SK-N-SH (cell line): Measurements from ENCODE around the gene DPM2. TPM values are rescaled to one million over a fixed set of nuclear protein-coding genes. Genes with fewer than 3 reads are reported as not detected.

ENCODE experiments used
- CTCF ChIA-PET: fragments of 300-600, 350-600 bp; formaldehyde crosslinking; extraction: SDS; loops from one replicate; lab custom pipeline; 2021; lab: Yijun Ruan, JAX
- POLR2A ChIA-PET: fragments of 350-600 bp; sonication (Branson Sonifier 250); formaldehyde crosslinking; extraction: SDS; loops from one replicate; lab custom pipeline; 2020; ENCODE audit warnings: antibody characterized with exemption, inconsistent platforms; lab: Yijun Ruan, JAX
- DNase-seq: peaks from one replicate; pipeline ENCODE4 v3.0.0; 2012
- H2AFZ ChIP-seq: fragments of 200-600 bp; sonication (generic); 2 replicates; pipeline ENCODE4 v1.8.1; 2016; ENCODE audit warnings: antibody characterized with exemption, mild to moderate bottlenecking, low read depth
- H3F3A ChIP-seq: fragments of 200-600 bp; sonication (generic); replicated peaks from 2 replicates; pipeline ENCODE3; 2016; ENCODE audit warnings: antibody characterized with exemption, mild to moderate bottlenecking; ENCODE audit not compliant: insufficient read depth
- H3K27ac ChIP-seq, 2 experiments: fragments of 200-500 bp in 1 of 2; fragments of 200-600 bp in 1 of 2; sonication (Bioruptor generic) in 1 of 2; sonication (generic), shearing (Covaris generic) in 1 of 2; 2 replicates each; pipeline versions ENCODE4 v1.5.1 to v1.6.1; 2014 to 2016; ENCODE audit warnings: low read depth in 2 of 2, inconsistent platforms in 1 of 2, low read length in 1 of 2, mild to moderate bottlenecking in 1 of 2, mixed read lengths in 1 of 2
- H3K27me3 ChIP-seq: fragments of 200-600 bp; sonication (generic), shearing (Covaris generic); 2 replicates; pipeline ENCODE4 v1.6.1; 2016; ENCODE audit warnings: mixed run types; ENCODE audit not compliant: insufficient read depth
- H3K36me3 ChIP-seq, 2 experiments: fragments of 200-500 bp in 1 of 2; fragments of 200-600 bp in 1 of 2; sonication (Bioruptor generic) in 1 of 2; sonication (generic) in 1 of 2; replicated peaks in 1 of 2; 2 replicates each; pipeline versions ENCODE3 to v1.5.1; 2014 to 2016; ENCODE audit warnings: low read length in 1 of 2, mild to moderate bottlenecking in 1 of 2; ENCODE audit not compliant: insufficient read depth in 2 of 2, control insufficient read depth in 1 of 2
- H3K4me1 ChIP-seq, 2 experiments: fragments of 200-500 bp in 1 of 2; fragments of 200-600 bp in 1 of 2; sonication (Bioruptor generic) in 1 of 2; sonication (generic), shearing (Covaris generic) in 1 of 2; 2 replicates each; pipeline versions ENCODE4 v1.5.1 to v1.6.1; 2014 to 2016; ENCODE audit warnings: low read depth in 1 of 2, low read length in 1 of 2, mixed run types in 1 of 2; ENCODE audit not compliant: insufficient read depth in 2 of 2, control insufficient read depth in 1 of 2
- H3K4me2 ChIP-seq: fragments of 200-600 bp; sonication (generic), shearing (Covaris generic); 2 replicates; pipeline ENCODE4 v1.6.1; 2017; ENCODE audit warnings: mixed run types
- H3K4me3 ChIP-seq, 2 experiments: fragments of 200-500 bp in 1 of 2; fragments of 200-600 bp in 1 of 2; sonication (Bioruptor generic) in 1 of 2; sonication (generic), shearing (Covaris generic) in 1 of 2; 2 replicates each; pipeline versions ENCODE4 v1.5.1 to v1.8.1; 2014 to 2016; ENCODE audit warnings: low read depth in 2 of 2, inconsistent platforms in 1 of 2, low read length in 1 of 2, mild to moderate bottlenecking in 1 of 2, mixed read lengths in 1 of 2, moderate library complexity in 1 of 2
- H3K79me2 ChIP-seq: fragments of 200-600 bp; sonication (generic); 2 replicates; pipeline ENCODE4 v1.8.1; 2017; ENCODE audit warnings: mild to moderate bottlenecking; ENCODE audit not compliant: insufficient read depth
- H3K9ac ChIP-seq: fragments of 200-600 bp; sonication (generic); 2 replicates; pipeline ENCODE4 v1.6.1; 2017; ENCODE audit warnings: mixed run types
- H3K9me2 ChIP-seq: fragments of 200-600 bp; sonication (generic); 2 replicates; pipeline ENCODE4 v1.6.1; 2017; ENCODE audit warnings: mixed run types
- H3K9me3 ChIP-seq: fragments of 200-600 bp; sonication (generic); 2 replicates; pipeline ENCODE4 v1.6.1; 2017; ENCODE audit warnings: mixed run types, mild to moderate bottlenecking, moderate library complexity
- H4K20me1 ChIP-seq: fragments of 200-600 bp; sonication (generic); 2 replicates; pipeline ENCODE4 v1.6.1; 2017; ENCODE audit warnings: mild to moderate bottlenecking, mixed run types; ENCODE audit not compliant: insufficient read depth
- CHD2 ChIP-seq: fragments of 150-350 bp; IDR thresholded peaks from 2 replicates; pipeline ENCODE4 v1.6.1; 2018; ENCODE audit warnings: low read length; ENCODE audit not compliant: partially characterized antibody
- CTCF ChIP-seq: fragments of 200-600 bp; sonication (generic); IDR thresholded peaks from 2 replicates; pipeline ENCODE4 v1.6.1; 2017; ENCODE audit warnings: antibody characterized with exemption, mild to moderate bottlenecking, moderate library complexity
- EZH2phosphoT487 ChIP-seq: fragments of 200-600 bp; sonication (generic); IDR thresholded peaks from 2 replicates; pipeline ENCODE4 v1.6.1; 2017; ENCODE audit warnings: low read depth, mixed run types, mild to moderate bottlenecking, antibody characterized with exemption, moderate library complexity, borderline replicate concordance
- FOSL2 ChIP-seq: IDR thresholded peaks from 2 replicates; pipeline ENCODE4 v1.4.0; 2012; ENCODE audit warnings: low read depth, mild to moderate bottlenecking, moderate library complexity, borderline replicate concordance
- NRF1 ChIP-seq: IDR thresholded peaks from 2 replicates; pipeline ENCODE4 v1.6.1; 2012; ENCODE audit warnings: low read depth, mild to moderate bottlenecking, low read length
- POLR2AphosphoS5 ChIP-seq: IDR thresholded peaks from 2 replicates; pipeline ENCODE4 v1.6.1; 2012; ENCODE audit warnings: low read depth, low read length
- RCOR1 ChIP-seq: fragments of 150-350 bp; IDR thresholded peaks from 2 replicates; pipeline ENCODE4 v1.6.1; 2017; ENCODE audit warnings: antibody characterized with exemption, low read length
- RXRA ChIP-seq: IDR thresholded peaks from 2 replicates; pipeline ENCODE4 v1.4.0; 2012; ENCODE audit warnings: low read depth, mild to moderate bottlenecking, borderline replicate concordance
- ZBTB33 ChIP-seq: IDR thresholded peaks from 2 replicates; pipeline ENCODE4 v1.4.0; 2012; ENCODE audit warnings: low read depth, borderline replicate concordance
- WGBS: methylation state at CpG from one replicate; pipeline ENCODE4 v1.1.6; 2017; ENCODE audit warnings: low lambda C conversion rate; 5-methylcytosine and 5-hydroxymethylcytosine counted together
- polyA plus RNA-seq, 3 experiments: library from polyadenylated mRNA; depleted of rRNA; stranded (reverse); fragments of >200 nt; gene quantifications; 2 replicates each; pipeline ENCODE4 v1.2.3, GENCODE V29; 2012

DPM2 gene
- polyA plus RNA-seq, 1 of the 3 experiments (the other 2 are of a cell fraction) = 106 TPM

- Histone ChIP-seq H3K9me2 (no peaks in the 10 kb centered on the region), H3K9me3 (no peaks in the 10 kb centered on the region), H2AFZ (no peak overlapping the region), H3K27me3 (no peaks in the 10 kb centered on the region), H3K4me1 (peaks cover 0 to 3% of the 10 kb centered on the region in 2 experiments; a peak in 1 of 4 replicates), H3K4me2 (no peak overlapping the region), H3K27ac (no peak overlapping the region), H3K79me2 (no peaks in the 10 kb centered on the region; the same call in 1 of the 2 replicates), H3K4me3 (no peak overlapping the region), H4K20me1 (no peaks in the 10 kb centered on the region), H3F3A (no peaks in the 10 kb centered on the region), H3K9ac (no peak overlapping the region), H3K36me3 (peaks cover 0 to 5% of the 10 kb centered on the region in 2 experiments)
- 87% methylated on average over 8 of the region's 17 CpGs for whole genome bisulfite sequencing
- no peak for DNase-seq
- TF ChIP-seq CHD2 = no peak
- ChIA-PET CTCF (interaction anchor here (0.9 to 2.1 kb wide), 3 partner anchors 11 to 40 kb away, joined by 3 to 7 read pairs (median 6); no protein-coding TSS in a partner anchor), POLR2A (no interaction called here)
These were observed 27.8 kb downstream of the DPM2 start for GRCh38 chr9:127909839-127910273.

GRCh38 chr9:127908660-127908926 is 29.1 kb downstream of the DPM2 start:
- 70% methylated on average over 2 of the region's 10 CpGs for WGBS

More at GRCh38 chr9:127908660-127908926, 29.1 kb downstream of the DPM2 start:
- H3K27ac ChIP-seq = no peak overlapping the region
- H3K9ac ChIP-seq = no peak overlapping the region
- H2AFZ ChIP-seq = no peak overlapping the region
- no peak overlapping the region for H3K4me3 ChIP-seq
- POLR2A ChIA-PET = no interaction called here
- H4K20me1 ChIP-seq = no peaks in the 10 kb centered on the region
- H3F3A ChIP-seq = no peaks in the 10 kb centered on the region
- CTCF ChIA-PET = no interaction called here
- peaks cover 0 to 13% of the 10 kb centered on the region in 2 experiments; a peak in 1 of 4 replicates for H3K4me1 ChIP-seq
- DNase-seq = no peak
- TF ChIP-seq RXRA (no peak), FOSL2 (no peak), CTCF (no peak), EZH2phosphoT487 (no peak), NRF1 (no peak), POLR2AphosphoS5 (no peak), RCOR1 (no peak), ZBTB33 (no peak)
- no peaks in the 10 kb centered on the region for H3K79me2 ChIP-seq
- H3K9me3 ChIP-seq = no peaks in the 10 kb centered on the region
- H3K36me3 ChIP-seq = peaks cover 0 to 5% of the 10 kb centered on the region in 2 experiments
- no peaks in the 10 kb centered on the region for H3K27me3 ChIP-seq
- no peaks in the 10 kb centered on the region for H3K9me2 ChIP-seq
- H3K4me2 ChIP-seq = no peak overlapping the region
